GM10248 (cell line): ENCODE data around the gene LPXN.
A peak's percentile ranks its signal among the peaks of the same experiment; 100 is the strongest.

ENCODE experiments used
- CTCF ChIA-PET: fragments of 300-600 bp; sonication (Branson Sonifier 250); formaldehyde crosslinking; extraction: SDS; loops from one replicate; lab custom pipeline; 2021; ENCODE audit warnings: antibody characterized with exemption; lab: Yijun Ruan, JAX
- POLR2A ChIA-PET: fragments of 350-650 bp; sonication (Branson Sonifier 250); formaldehyde crosslinking; extraction: SDS; loops from one replicate; lab custom pipeline; 2020; ENCODE audit warnings: antibody characterized with exemption; lab: Yijun Ruan, JAX
- DNase-seq: peaks from one replicate; pipeline ENCODE4 v3.0.0; 2012; ENCODE audit errors: extremely low spot score
- CTCF ChIP-seq: IDR thresholded peaks from 2 replicates; pipeline ENCODE4 v1.5.1; 2012; ENCODE audit warnings: mild to moderate bottlenecking, low read depth; ENCODE audit errors: extremely low read depth, missing control alignments, control extremely low read depth

The LPXN gene

GRCh38 chr11:58575377-58576020 is at the start of gene LPXN:
Gene LPXN (minus strand): TSS chr11:58575856. CDS start chr11:58575772, 84 bp downstream.
- ChIA-PET CTCF (interaction anchor here (1.4 to 3.3 kb wide), 7 partner anchors 8 to 583 kb away, joined by 3 to 40 read pairs (median 8); no protein-coding TSS in a partner anchor), POLR2A (no interaction called here)
- TF ChIP-seq CTCF, result peak; percentile 34
- peak; percentile 13 for DNase-seq

- DNase-seq, result no peak
- no peak for TF ChIP-seq CTCF
- POLR2A ChIA-PET, result no interaction called here
- CTCF ChIA-PET, result interaction anchor here (1.0 kb wide), 1 partner anchor 57 kb away, joined by 3 read pairs; no protein-coding TSS in a partner anchor
Observed at GRCh38 chr11:58625086-58625485, 49.4 kb upstream of the LPXN start.

- POLR2A ChIA-PET, result no interaction called here
- no peak for TF ChIP-seq CTCF
- CTCF ChIA-PET, result interaction anchor here (1.0 to 2.6 kb wide), 7 partner anchors 8 to 166 kb away, joined by 3 to 25 read pairs (median 5); no protein-coding TSS in a partner anchor
- DNase-seq, result no peak
Observed at GRCh38 chr11:58622344-58622743, 46.7 kb upstream of the LPXN start, which contains the start of gene CNTF. Gene CNTF (plus strand): TSS chr11:58622665. CDS start chr11:58622753, 88 bp downstream.

GRCh38 chr11:58621586-58622262 is 46.1 kb upstream of the LPXN start:
- CTCF ChIA-PET, result interaction anchor here (0.8 to 2.6 kb wide), 11 partner anchors 10 to 536 kb away, joined by 3 to 25 read pairs (median 3); no protein-coding TSS in a partner anchor
- POLR2A ChIA-PET, result no interaction called here
- TF ChIP-seq CTCF, result no peak
- no peak for DNase-seq

GRCh38 chr11:58617976-58618557 is 42.4 kb upstream of the LPXN start:
- ChIA-PET POLR2A (no interaction called here), CTCF (interaction anchor here (0.6 to 2.3 kb wide), 11 partner anchors 8 to 65 kb away, joined by 3 to 10 read pairs (median 4); partner anchors contain the start of gene LPXN)
- TF ChIP-seq CTCF, result peak; percentile 46
- DNase-seq, result no peak

GRCh38 chr11:58616594-58616993 is 40.9 kb upstream of the LPXN start:
- TF ChIP-seq CTCF, result no peak
- ChIA-PET POLR2A (no interaction called here), CTCF (interaction anchor here (2.3 kb wide), 1 partner anchor 13 kb away, joined by 10 read pairs; no protein-coding TSS in a partner anchor)
- no peak for DNase-seq
